ENCODE measurements around the gene SIX3.
A peak's percentile ranks its signal among the peaks of the same experiment; 100 is the strongest.

Gene SIX3

GRCh38 chr2:44931198-44931780 is 10.2 kb upstream of the SIX3 start:
- DNase-seq: no peak

- DNase-seq: no peak
Observed at GRCh38 chr2:44932079-44932478, 9.4 kb upstream of the SIX3 start.

DNA sequence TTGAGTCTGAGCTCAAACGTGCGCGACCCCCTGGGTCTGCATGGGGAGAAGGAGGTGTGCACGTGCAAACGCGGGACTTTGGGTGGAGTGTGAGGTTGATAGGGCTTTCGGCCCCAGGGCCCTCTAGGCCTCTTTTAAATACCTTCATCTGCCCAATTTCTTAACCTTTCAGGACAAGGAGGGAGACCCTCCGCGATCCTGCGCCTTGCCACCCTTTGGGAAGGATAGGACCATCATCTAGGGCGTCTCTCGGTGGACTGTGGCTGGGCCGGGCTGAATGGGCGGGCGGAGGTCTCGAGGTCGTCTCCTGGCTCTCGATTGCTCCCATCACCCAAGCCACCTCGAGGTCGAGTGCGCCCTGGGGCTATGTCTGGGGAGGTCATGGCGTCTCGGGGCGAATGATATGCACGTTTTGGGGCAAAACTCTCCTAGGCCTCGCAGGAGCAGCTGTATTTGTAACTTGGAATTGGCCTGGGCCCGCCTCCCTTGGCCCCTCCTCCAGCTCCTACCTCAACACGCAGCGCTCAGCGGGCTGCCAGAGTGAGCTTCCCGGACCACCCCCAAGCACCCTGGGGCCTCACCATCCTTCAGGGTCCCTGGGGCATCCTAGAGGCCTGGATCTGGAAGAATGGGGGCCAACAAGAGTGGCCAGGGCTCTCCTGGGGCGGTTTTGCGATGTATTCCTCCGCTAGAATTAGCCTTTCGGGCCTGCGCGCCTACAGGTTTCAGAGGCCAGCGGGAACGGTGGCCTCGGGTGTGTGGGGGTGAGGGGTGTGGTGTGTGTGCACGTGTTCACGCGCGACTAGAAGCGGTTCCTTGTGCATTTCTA is 8.7 kb upstream of the SIX3 start:
- DNase-seq: no peak

- no peak for DNase-seq
Observed at GRCh38 chr2:44933434-44933951, 8.0 kb upstream of the SIX3 start.

DNA sequence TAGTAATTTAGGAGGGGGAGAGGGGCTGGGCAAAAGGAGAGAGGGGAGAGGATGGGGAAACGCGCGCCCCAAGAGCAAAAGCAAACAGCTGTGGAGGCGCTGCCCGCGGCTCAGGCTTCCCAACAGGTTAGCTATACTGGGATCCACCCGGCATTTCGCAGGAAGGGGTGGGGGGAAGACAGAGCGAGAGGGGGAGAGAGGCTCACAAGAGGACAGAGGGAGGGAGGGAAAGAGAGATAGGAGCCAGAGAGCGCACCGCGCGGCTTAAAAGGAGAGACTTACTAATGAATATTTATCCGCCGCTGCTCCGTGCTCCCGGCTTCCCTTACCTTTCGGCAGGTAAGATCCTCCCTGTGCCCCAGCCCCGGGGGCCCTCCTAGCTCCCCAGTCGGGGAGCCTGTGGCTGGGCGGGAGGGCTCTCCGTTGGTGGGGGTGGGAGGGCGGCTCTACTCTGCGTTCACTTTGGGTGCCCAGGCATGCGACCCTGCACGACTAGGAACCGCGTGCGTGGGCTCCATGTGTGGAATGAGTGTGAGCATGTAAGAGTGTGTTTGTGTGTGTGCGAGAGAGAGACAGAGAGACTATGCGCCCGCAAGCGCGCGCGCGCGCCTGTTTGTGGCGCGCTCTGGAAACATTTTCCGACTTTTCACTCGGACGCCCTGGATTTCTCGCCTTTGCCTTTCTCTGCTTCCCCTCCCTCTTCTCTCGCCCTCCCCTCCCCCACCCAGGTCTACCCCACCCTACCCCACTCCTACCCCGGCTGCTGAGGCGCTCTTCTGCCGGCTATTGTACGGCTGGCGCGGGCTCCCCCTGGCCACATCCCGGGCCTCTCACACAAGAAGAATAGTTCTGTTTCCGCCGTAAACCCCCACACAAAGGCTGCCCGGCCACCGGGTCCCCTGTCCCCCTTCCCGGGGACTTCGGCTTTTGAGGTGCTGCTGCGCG is 7.2 kb upstream of the SIX3 start:
- DNase-seq: no peak

DNA sequence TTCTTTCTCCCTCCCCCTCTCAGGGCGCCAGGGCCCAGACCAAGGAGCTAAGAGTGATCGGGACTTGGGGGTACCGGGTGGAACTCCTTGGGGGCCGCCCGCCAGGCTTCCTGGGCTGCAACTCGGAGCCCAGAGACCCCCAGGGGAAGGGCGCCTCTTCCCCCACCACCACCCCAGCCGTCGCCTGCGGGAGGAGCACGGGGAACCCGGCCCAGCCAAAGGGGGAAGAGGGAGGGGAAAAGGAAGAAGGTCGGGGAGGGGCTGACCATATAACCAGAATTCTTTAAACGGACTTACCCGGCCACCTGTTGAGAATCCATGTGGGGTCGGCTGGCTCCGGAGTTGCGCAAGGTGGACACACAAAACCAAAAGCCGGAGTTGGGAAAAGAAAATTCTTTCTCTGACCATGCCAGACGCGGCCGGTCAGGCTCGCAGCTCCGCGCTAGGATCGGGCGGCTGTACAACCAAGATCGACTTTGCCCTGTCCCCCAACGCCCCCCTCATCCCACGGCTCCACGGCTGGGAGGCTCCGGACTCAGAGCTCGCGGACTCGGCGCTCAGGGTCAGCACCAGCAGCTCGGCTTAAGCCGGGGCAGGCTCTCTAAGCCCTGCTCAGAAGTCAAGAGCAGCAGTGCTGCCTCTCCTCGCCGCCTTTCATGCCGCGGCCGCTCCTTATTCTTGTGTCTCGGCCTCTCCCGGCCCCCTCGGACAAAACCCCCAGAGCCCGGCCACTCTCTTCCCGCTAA is 6.3 kb upstream of the SIX3 start:
- no peak for DNase-seq

GRCh38 chr2:44935729-44936098 is 5.8 kb upstream of the SIX3 start:
- no peak for DNase-seq

DNA sequence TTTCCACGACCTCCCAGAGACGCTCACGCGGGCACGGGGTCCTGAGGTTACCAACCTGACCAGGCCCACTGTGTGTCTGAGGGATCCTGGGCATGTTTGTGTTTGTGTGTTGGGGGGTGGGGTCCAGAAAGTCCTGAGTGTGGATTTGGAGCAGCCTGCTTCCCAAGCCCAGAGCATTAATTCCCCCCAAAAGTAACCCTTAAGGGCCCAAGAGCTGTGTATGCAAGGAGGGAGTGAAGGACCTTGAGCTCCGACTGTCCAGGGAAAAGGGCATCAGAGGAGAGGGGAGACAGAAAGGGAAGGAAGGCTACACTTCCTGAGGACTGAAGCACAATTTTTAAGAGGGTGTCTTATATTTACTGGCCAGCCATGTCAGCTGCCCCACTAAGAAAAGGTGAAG is 5.2 kb upstream of the SIX3 start:
- DNase-seq: no peak

DNA sequence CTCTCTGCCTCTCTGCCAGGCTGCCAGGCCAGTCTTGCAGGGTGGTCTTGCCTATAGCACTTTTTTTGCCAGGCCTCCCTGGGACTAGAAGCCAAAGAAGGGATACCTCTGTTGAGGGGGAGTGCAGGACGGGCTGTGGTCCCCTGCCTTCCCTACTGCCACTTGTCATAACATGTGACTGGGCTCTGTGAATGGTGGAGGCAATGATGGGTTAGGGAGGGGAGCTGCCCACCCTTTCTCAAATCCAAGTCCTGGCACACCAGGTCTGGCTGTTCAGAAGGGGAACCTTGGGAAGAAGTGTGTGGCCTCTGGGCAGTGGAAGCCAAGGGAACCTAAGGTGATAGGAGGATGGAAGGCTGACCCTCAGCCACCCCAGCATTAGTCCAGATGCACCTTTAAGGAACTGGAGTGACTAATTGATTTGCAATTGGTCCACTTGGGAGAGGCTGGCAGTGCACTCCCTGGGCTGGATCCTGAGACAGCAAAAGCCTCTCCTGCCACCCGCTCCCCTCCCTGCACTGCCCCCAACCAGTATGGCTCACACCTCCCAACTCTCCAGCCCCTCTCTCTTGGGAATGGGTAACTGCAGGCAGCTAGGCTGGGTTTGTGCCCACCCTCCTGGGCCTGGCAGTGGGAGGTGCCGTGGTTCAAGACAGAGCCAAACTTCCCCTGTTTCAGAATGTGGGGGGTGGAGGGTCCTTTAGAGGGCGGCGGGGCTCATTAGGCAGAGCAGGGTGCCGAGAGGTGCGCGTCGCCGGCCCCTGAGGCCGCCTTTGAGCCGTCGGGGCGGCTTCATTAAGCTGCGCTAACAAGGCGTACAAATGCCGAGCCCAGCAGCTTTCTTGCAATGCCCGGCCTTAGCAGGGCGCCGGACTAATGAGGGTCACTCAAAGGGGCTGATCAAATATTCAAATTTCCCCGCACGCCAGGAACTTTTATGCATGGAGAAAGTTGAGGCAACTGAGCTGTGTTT is 4.5 kb upstream of the SIX3 start:
- DNase-seq: no peak

DNA sequence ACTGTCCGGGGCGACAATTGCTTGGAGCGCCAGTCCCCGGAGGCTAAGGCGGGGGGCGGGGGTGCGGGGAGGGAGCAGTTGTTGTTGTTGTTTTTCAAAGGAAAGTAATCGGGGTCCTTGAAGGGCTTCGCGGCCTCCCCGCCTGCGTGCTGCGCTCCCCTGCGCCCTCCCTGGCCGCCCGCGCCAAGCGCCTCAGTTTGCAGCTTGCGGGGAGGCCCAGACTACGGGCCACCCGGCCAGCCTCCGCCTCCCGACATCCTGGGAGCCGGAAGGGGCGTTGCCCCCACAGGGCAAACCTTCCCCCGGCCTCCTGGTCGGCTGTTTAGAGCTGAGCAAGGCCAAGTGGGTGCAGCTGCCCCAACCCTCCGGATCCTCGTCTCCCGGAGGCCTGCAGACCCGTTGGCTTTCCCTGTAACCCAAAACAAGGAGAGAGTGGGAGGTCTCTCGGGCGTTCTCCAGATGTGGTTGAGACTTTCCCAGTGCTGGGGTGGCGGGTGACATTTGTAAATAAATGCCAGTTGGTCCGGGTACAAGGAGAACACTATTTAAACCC is 3.7 kb upstream of the SIX3 start:
- DNase-seq: no peak

GRCh38 chr2:44938287-44939105 is 3.0 kb upstream of the SIX3 start:
- DNase-seq: no peak

GRCh38 chr2:44939106-44940048 is 2.1 kb upstream of the SIX3 start:
- DNase-seq: no peak

GRCh38 chr2:44940049-44940494 is 1.4 kb upstream of the SIX3 start:
- no peak for DNase-seq

DNA sequence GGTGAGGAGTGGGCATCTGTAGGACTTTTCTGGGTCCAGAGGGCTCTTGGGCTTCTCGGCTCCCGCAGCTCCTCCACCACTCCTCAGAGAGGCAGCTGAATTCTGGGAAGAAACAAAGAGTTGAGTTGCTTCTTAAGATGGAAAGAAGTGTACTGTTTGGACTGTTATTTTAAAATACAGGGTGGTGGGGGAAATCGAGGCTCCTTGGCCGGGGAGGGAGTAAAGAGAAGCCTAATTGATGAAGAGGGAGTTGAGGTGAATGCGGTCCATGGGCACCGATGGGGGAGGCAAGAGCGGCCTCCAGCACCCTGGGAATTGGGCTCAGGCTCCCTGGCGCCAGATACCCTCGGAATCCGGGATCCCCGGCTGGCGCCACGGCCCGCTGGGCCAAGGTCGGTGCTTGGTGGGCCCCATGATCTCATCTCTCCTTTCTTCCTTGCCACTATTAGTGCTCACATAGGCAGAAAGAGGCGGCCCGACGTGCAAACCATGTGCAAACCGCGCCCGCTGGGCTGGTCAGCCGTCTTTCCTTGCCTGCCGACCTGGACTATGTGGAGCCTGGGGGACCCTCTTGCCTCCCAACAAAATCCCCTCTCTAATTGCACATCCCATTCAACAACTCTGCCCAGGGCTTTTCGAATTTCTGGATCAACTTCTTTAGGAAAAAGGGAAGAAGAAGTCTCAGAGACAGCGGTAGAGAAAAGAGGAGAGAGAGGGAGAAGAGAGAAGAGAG is 604 bp upstream of the SIX3 start:
- DNase-seq: no peak

DNA sequence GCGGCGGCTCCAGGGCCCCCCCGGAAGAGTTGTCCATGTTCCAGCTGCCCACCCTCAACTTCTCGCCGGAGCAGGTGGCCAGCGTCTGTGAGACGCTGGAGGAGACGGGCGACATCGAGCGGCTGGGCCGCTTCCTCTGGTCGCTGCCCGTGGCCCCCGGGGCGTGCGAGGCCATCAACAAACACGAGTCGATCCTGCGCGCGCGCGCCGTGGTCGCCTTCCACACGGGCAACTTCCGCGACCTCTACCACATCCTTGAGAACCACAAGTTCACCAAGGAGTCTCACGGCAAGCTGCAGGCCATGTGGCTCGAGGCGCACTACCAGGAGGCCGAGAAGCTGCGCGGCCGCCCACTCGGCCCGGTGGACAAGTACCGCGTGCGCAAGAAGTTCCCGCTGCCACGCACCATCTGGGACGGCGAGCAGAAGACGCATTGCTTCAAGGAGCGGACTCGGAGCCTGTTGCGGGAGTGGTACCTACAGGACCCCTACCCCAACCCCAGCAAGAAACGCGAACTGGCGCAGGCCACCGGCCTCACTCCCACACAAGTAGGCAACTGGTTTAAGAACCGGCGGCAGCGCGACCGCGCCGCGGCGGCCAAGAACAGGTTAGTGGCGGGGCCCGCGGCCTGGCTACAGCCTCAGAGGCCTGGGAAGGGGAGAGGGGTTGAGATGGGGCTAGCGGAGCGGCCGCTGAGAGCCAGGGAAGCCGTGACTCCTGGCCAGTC is 965 bp downstream of the SIX3 start:
- DNase-seq: peak in 1 of 6 experiments; percentile 6

DNA sequence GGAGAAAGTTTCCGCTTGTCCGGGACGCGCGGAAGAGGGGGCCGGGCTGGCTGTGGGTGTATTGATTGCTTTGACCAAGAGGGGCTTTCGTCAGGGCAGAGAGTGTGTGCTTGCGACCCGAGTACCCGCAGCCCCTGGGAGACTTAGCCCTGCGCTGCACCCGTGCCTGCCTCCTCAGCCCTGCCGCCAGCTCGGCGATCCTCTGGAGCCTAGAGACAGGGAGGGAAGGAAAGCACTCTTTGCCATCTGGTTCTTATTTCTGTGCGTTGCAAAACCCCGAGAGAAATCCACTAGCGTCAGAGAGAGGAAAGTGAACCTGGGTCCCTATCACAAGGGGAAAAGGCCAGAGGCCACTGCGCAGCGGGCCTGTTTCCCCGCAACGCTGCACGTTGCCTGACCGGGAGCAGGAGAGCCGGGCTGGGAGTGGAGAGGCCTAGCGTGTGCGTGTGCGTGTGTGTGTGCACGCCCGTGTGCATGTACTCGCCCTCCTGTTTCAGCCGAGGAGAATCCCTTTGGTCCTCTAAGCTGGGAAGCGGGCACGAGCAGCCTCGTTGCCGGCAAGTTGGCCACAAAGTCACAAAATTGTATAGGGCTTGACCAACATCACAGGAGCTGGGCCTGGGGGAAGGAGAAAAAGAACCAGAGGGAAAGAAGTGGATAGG is 1.7 kb downstream of the SIX3 start:
- DNase-seq: no peak

- DNase-seq: no peak
Observed at GRCh38 chr2:44943693-44944101, 2.2 kb downstream of the SIX3 start.
